Naive thymus-derived CD8-positive, alpha-beta T cell (primary cell): ENCODE measurements around the gene TSPYL6. TPM values are rescaled to one million over a fixed set of nuclear protein-coding genes. Genes with fewer than 3 reads are reported as not detected.
A peak's percentile ranks its signal among the peaks of the same experiment; 100 is the strongest.

Experiments used
- ATAC-seq, 2 donors: fragments of 150-1000 bp; cut with Tn5 transposase in 1 of 2; sonication (Bioruptor Pico), chemical (Tn5 transposase) in 1 of 2; 1 replicate in 1 of 2; 2 replicates in 1 of 2; pipeline ENCODE4 v1.10.0; 2021; ENCODE audit warnings: mild to moderate bottlenecking in 2 of 2, moderate library complexity in 2 of 2
- POLR2A ChIA-PET: fragments of 350-600 bp; sonication (Branson Sonifier 250); formaldehyde crosslinking; loops from one replicate; lab custom pipeline; 2021; ENCODE audit warnings: antibody characterized with exemption; lab: Charles Lee
- DNase-seq, 10 donors: peaks; one replicate each; pipeline versions ENCODE4 v3.0.0 to v3.0.0-alpha.2; 2020 to 2022
- H3K27ac Mint-ChIP-seq, 10 donors: one replicate each; pipeline ENCODE4 v1.8.0; 2020 to 2022; ENCODE audit warnings: mild to moderate bottlenecking in 10 of 10, mixed read lengths in 10 of 10, moderate library complexity in 4 of 10, inconsistent platforms in 1 of 10
- H3K27me3 Mint-ChIP-seq, 5 donors: one replicate each; pipeline ENCODE4 v1.8.0; 2021 to 2022; ENCODE audit warnings: mixed read lengths in 5 of 5
- H3K36me3 Mint-ChIP-seq, 3 donors: one replicate each; pipeline ENCODE4 v1.8.0; 2020 to 2022; ENCODE audit warnings: mixed read lengths in 3 of 3, mild to moderate bottlenecking in 2 of 3, inconsistent platforms in 1 of 3
- H3K4me1 Mint-ChIP-seq, 4 donors: one replicate each; pipeline ENCODE4 v1.8.0; 2021 to 2022; ENCODE audit warnings: mixed read lengths in 4 of 4
- H3K4me3 Mint-ChIP-seq, 10 donors: one replicate each; pipeline ENCODE4 v1.8.0; 2020 to 2022; ENCODE audit warnings: mild to moderate bottlenecking in 10 of 10, mixed read lengths in 10 of 10, moderate library complexity in 6 of 10, inconsistent platforms in 1 of 10
- H3K9me3 Mint-ChIP-seq, 9 donors: one replicate each; pipeline ENCODE4 v1.8.0; 2020 to 2022; ENCODE audit warnings: mixed read lengths in 9 of 9, mild to moderate bottlenecking in 3 of 9, inconsistent platforms in 1 of 9, moderate library complexity in 1 of 9
- polyA plus RNA-seq, 3 donors: library from polyadenylated mRNA; unstranded; fragments of 300-500 nt; fragmentation: Illumina TruSeq; gene quantifications; one replicate each; pipeline ENCODE4 v1.2.3, GENCODE V29; 2021
- total RNA-seq, 8 experiments: library from RNA in 2 of 8; stranded (reverse) in 2 of 8; gene quantifications; one replicate each; pipeline ENCODE4 v1.2.3 and lab custom pipeline; 2021 to 2026

The TSPYL6 gene
- total and polyA plus RNA-seq, 5 experiments from 2014 or later = not detected

GRCh38 chr2:54209379-54209778 lies 46.6 kb downstream of the TSPYL6 start:
- H3K4me1 Mint-ChIP-seq = peaks cover 0 to 9% (median 4%) of the 10 kb centered on the region in 4 donors
- ATAC-seq (no peak), DNase-seq (no peak)
- peaks cover 5 to 11% (median 6%) of the 10 kb centered on the region in 3 donors for H3K36me3 Mint-ChIP-seq
- POLR2A ChIA-PET = no interaction called here
- peaks cover 0 to 12% (median 4%) of the 10 kb centered on the region in 9 donors for H3K9me3 Mint-ChIP-seq
- H3K27ac Mint-ChIP-seq = no peak overlapping the region
- H3K4me3 Mint-ChIP-seq = no peak overlapping the region
- H3K27me3 Mint-ChIP-seq = no peaks in the 10 kb centered on the region

GRCh38 chr2:54208364-54209240 lies 47.4 kb downstream of the TSPYL6 start:
- DNase-seq (no peak), ATAC-seq (no peak)
- H3K36me3 Mint-ChIP-seq = peaks cover 0 to 4% (median 2%) of the 10 kb centered on the region in 3 donors
- peaks cover 0 to 9% (median 4%) of the 10 kb centered on the region in 4 donors for H3K4me1 Mint-ChIP-seq
- H3K27me3 Mint-ChIP-seq = no peaks in the 10 kb centered on the region
- peak overlapping the region in 1 of 10 donors; percentile 89 for H3K27ac Mint-ChIP-seq
- POLR2A ChIA-PET = no interaction called here
- H3K4me3 Mint-ChIP-seq = no peak overlapping the region
- H3K9me3 Mint-ChIP-seq = peaks cover 0 to 5% (median 0%) of the 10 kb centered on the region in 9 donors

GRCh38 chr2:54207666-54208195 lies 48.3 kb downstream of the TSPYL6 start:
- no peaks in the 10 kb centered on the region for H3K27me3 Mint-ChIP-seq
- no peak for DNase-seq
- peaks cover 0 to 9% (median 4%) of the 10 kb centered on the region in 4 donors for H3K4me1 Mint-ChIP-seq
- H3K9me3 Mint-ChIP-seq = peaks cover 0 to 3% (median 0%) of the 10 kb centered on the region in 9 donors
- no peak overlapping the region for H3K27ac Mint-ChIP-seq
- no peak for ATAC-seq
- H3K36me3 Mint-ChIP-seq = peaks cover 0 to 7% (median 2%) of the 10 kb centered on the region in 3 donors
- POLR2A ChIA-PET = no interaction called here
- H3K4me3 Mint-ChIP-seq = no peak overlapping the region

GRCh38 chr2:54206596-54206995 lies 49.4 kb downstream of the TSPYL6 start:
- ATAC-seq (peak in 1 of 2 donors; percentile 32), DNase-seq (peak in 3 of 10 donors; percentile 0 to 13 (median 3))
- POLR2A ChIA-PET = no interaction called here
- Mint-ChIP-seq H3K4me1 (peaks cover 0 to 9% (median 4%) of the 10 kb centered on the region in 4 donors), H3K9me3 (peaks cover 0 to 3% (median 0%) of the 10 kb centered on the region in 9 donors), H3K27ac (no peak overlapping the region), H3K27me3 (no peaks in the 10 kb centered on the region), H3K4me3 (no peak overlapping the region), H3K36me3 (peaks cover 0 to 7% (median 2%) of the 10 kb centered on the region in 3 donors)

GRCh38 chr2:54204476-54204875 lies 51.6 kb downstream of the TSPYL6 start:
- DNase-seq (no peak), ATAC-seq (no peak)
- H3K27me3 Mint-ChIP-seq = no peaks in the 10 kb centered on the region
- peaks cover 0 to 9% (median 4%) of the 10 kb centered on the region in 4 donors for H3K4me1 Mint-ChIP-seq
- H3K9me3 Mint-ChIP-seq = peaks cover 0 to 5% (median 0%) of the 10 kb centered on the region in 9 donors
- no peak overlapping the region for H3K27ac Mint-ChIP-seq
- H3K36me3 Mint-ChIP-seq = peaks cover 0 to 10% (median 4%) of the 10 kb centered on the region in 3 donors
- no peak overlapping the region for H3K4me3 Mint-ChIP-seq
- POLR2A ChIA-PET = no interaction called here

Other genes with a start within 250 kb of the TSPYL6 start
- 10 to 100 TPM; 14.3 to 18.1 TPM for gene ACYP2, start 140.6 kb downstream of the TSPYL6 start, total RNA-seq
- 10 to 100 TPM; 12.4 to 13.2 (median 12.5) TPM for gene ACYP2, start 140.6 kb downstream of the TSPYL6 start, polyA plus RNA-seq
- gene SPTBN1, start 200.1 kb upstream of the TSPYL6 start, total RNA-seq = 100 to 1,000 TPM; 177 to 190 TPM
- 10 to 100 TPM; 15.9 to 80.4 (median 42.8) TPM for gene SPTBN1, start 200.1 kb upstream of the TSPYL6 start, polyA plus RNA-seq